Lower lobe of right lung (tissue), 2 donors: ENCODE measurements around the gene SCD5. TPM values are rescaled to one million over a fixed set of nuclear protein-coding genes. Genes with fewer than 3 reads are reported as not detected.

Source experiments
- ATAC-seq, 2 donors: fragments of 200-7000 bp; cut with Tn5 transposase; one replicate each; pipeline ENCODE4 v1.9.1; 2020 to 2022; ENCODE audit warnings: mild to moderate bottlenecking in 2 of 2, moderate library complexity in 2 of 2
- DNase-seq: peaks from one replicate; pipeline ENCODE4 v3.0.0-alpha.2; 2020
- H3K27ac ChIP-seq: fragments of 200-600 bp; one replicate; pipeline ENCODE4 v1.8.0; 2022
- H3K27me3 ChIP-seq: fragments of 200-600 bp; one replicate; pipeline ENCODE4 v1.8.0; 2022; ENCODE audit warnings: low read depth
- H3K36me3 ChIP-seq: fragments of 200-600 bp; one replicate; pipeline ENCODE4 v1.8.0; 2022; ENCODE audit warnings: mild to moderate bottlenecking
- H3K4me1 ChIP-seq: fragments of 200-600 bp; one replicate; pipeline ENCODE4 v1.8.0; 2022
- H3K4me3 ChIP-seq: fragments of 200-600 bp; one replicate; pipeline ENCODE4 v1.8.0; 2022; ENCODE audit warnings: mild to moderate bottlenecking
- H3K9me3 ChIP-seq: fragments of 200-600 bp; one replicate; pipeline ENCODE4 v1.8.0; 2022
- CTCF ChIP-seq: fragments of 200-600 bp; IDR thresholded peaks from one replicate; pipeline ENCODE4 v1.8.0; 2022; ENCODE audit warnings: antibody characterized with exemption, mild to moderate bottlenecking
- intact Hi-C: fragments of 100-400 bp; cut with DNase I; formaldehyde crosslinking; loops from one replicate; pipeline ENCODE4 v1.11.0; 2022
- total RNA-seq: library from RNA; stranded (reverse); fragmentation: NEBNext Ultra II Directional; extraction: Animal tissue kit (Norgen Biotek cat#: 25700); gene quantifications from one replicate; pipeline ENCODE4 v1.2.1, GENCODE V29; 2021
- donor health status: DM: no; HTN: yes; CAD: no; lungs with severe emphysema.

The SCD5 gene
- total RNA-seq, 1 donor from 2014 or later = 17.7 TPM

- no peak for TF ChIP-seq CTCF
- H3K36me3 ChIP-seq = no peaks in the 10 kb centered on the region
- no peaks in the 10 kb centered on the region for H3K4me1 ChIP-seq
- ATAC-seq = no peak
- DNase-seq = no peak
- no peaks in the 10 kb centered on the region for H3K27me3 ChIP-seq
- H3K27ac ChIP-seq = no peak overlapping the region
- H3K9me3 ChIP-seq = peaks cover 4% of the 10 kb centered on the region
- intact Hi-C loops = no loop called here
- no peak overlapping the region for H3K4me3 ChIP-seq
These were observed 28.0 kb downstream of the SCD5 start for GRCh38 chr4:82770607-82771006.

- Histone ChIP-seq H3K4me1 (no peaks in the 10 kb centered on the region), H3K9me3 (peaks cover 14% of the 10 kb centered on the region), H3K27ac (no peak overlapping the region), H3K27me3 (no peaks in the 10 kb centered on the region), H3K4me3 (no peak overlapping the region), H3K36me3 (no peaks in the 10 kb centered on the region)
- TF ChIP-seq CTCF = no peak
- intact Hi-C loops = no loop called here
- DNase-seq (no peak), ATAC-seq (no peak)
These were observed 33.5 kb downstream of the SCD5 start for GRCh38 chr4:82765134-82765533.

- no peak for TF ChIP-seq CTCF
- H3K36me3 ChIP-seq = no peaks in the 10 kb centered on the region
- intact Hi-C loops = no loop called here
- H3K4me3 ChIP-seq = no peak overlapping the region
- H3K4me1 ChIP-seq = no peaks in the 10 kb centered on the region
- no peak for DNase-seq
- ATAC-seq = no peak
- no peak overlapping the region for H3K27ac ChIP-seq
- peaks cover 14% of the 10 kb centered on the region for H3K9me3 ChIP-seq
- H3K27me3 ChIP-seq = no peaks in the 10 kb centered on the region
These were observed 37.4 kb downstream of the SCD5 start for GRCh38 chr4:82761229-82761628.

- intact Hi-C loops = no loop called here
- Histone ChIP-seq H3K9me3 (no peaks in the 10 kb centered on the region), H3K27me3 (no peaks in the 10 kb centered on the region), H3K36me3 (no peaks in the 10 kb centered on the region), H3K27ac (no peak overlapping the region), H3K4me1 (peaks cover 7% of the 10 kb centered on the region), H3K4me3 (no peak overlapping the region)
- TF ChIP-seq CTCF = no peak
- ATAC-seq (peak in 1 of 2 donors; percentile 7), DNase-seq (no peak)
These were observed 39.6 kb downstream of the SCD5 start for GRCh38 chr4:82758701-82759685.

GRCh38 chr4:82756061-82756460 is 42.5 kb downstream of the SCD5 start:
- Histone ChIP-seq H3K4me1 (peaks cover 10% of the 10 kb centered on the region), H3K4me3 (no peak overlapping the region), H3K36me3 (no peaks in the 10 kb centered on the region), H3K27me3 (no peaks in the 10 kb centered on the region), H3K9me3 (no peaks in the 10 kb centered on the region), H3K27ac (no peak overlapping the region)
- no peak for TF ChIP-seq CTCF
- no peak for DNase-seq
- no peak for ATAC-seq
- intact Hi-C loops = no loop called here
